Fibroblast of the conjunctiva (primary cell): Measurements from ENCODE around the gene EYA4.
A peak's percentile ranks its signal among the peaks of the same experiment; 100 is the strongest.

Experiments used
- DNase-seq: peaks from one replicate; pipeline ENCODE4 v3.0.0-alpha.2; 2010; ENCODE audit warnings: low read depth

Gene EYA4

GRCh38 chr6:133241086-133241900 is at the start of gene EYA4:
Gene EYA4 (plus strand): TSS chr6:133241357. CDS start chr6:133274781, 33,424 bp downstream.
- no peak for DNase-seq

GRCh38 chr6:133193396-133193795 is 47.8 kb upstream of the EYA4 start:
- no peak for DNase-seq

GRCh38 chr6:133198725-133199124 is 42.4 kb upstream of the EYA4 start:
- DNase-seq = no peak

- no peak for DNase-seq
Observed at GRCh38 chr6:133201231-133201630, 39.9 kb upstream of the EYA4 start.

- DNase-seq = no peak
Observed at GRCh38 chr6:133202610-133203343, 38.4 kb upstream of the EYA4 start.

GRCh38 chr6:133203344-133203697 is 37.8 kb upstream of the EYA4 start:
- DNase-seq = no peak

- DNase-seq = no peak
Observed at GRCh38 chr6:133205304-133205703, 35.9 kb upstream of the EYA4 start.

GRCh38 chr6:133206942-133207341 is 34.2 kb upstream of the EYA4 start:
- no peak for DNase-seq

GRCh38 chr6:133207754-133208153 is 33.4 kb upstream of the EYA4 start:
- DNase-seq = no peak

- DNase-seq = no peak
Observed at GRCh38 chr6:133208183-133208755, 32.9 kb upstream of the EYA4 start.

- DNase-seq = no peak
Observed at GRCh38 chr6:133214267-133214666, 26.9 kb upstream of the EYA4 start.

- DNase-seq = no peak
Observed at GRCh38 chr6:133218852-133219251, 22.3 kb upstream of the EYA4 start.

- DNase-seq = no peak
Observed at GRCh38 chr6:133223452-133224029, 17.6 kb upstream of the EYA4 start.

GRCh38 chr6:133225560-133225959 is 15.6 kb upstream of the EYA4 start:
- no peak for DNase-seq

GRCh38 chr6:133227344-133227743 is 13.8 kb upstream of the EYA4 start:
- DNase-seq = no peak

GRCh38 chr6:133230052-133230451 is 11.1 kb upstream of the EYA4 start:
- no peak for DNase-seq

GRCh38 chr6:133235221-133235620 is 5.9 kb upstream of the EYA4 start:
- DNase-seq = no peak

- DNase-seq = peak; percentile 40
Observed at GRCh38 chr6:133236932-133237331, 4.2 kb upstream of the EYA4 start.

GRCh38 chr6:133240511-133241085 is 559 bp upstream of the EYA4 start:
- no peak for DNase-seq

- DNase-seq = no peak
Observed at GRCh38 chr6:133241901-133242636, 912 bp downstream of the EYA4 start.
